ENCODE results near the gene ELF1. TPM values are rescaled to one million over a fixed set of nuclear protein-coding genes. Genes with fewer than 3 reads are reported as not detected.

Gene ELF1
- total RNA-seq: 100 to 1,000 TPM; 108 to 123 TPM

DNA sequence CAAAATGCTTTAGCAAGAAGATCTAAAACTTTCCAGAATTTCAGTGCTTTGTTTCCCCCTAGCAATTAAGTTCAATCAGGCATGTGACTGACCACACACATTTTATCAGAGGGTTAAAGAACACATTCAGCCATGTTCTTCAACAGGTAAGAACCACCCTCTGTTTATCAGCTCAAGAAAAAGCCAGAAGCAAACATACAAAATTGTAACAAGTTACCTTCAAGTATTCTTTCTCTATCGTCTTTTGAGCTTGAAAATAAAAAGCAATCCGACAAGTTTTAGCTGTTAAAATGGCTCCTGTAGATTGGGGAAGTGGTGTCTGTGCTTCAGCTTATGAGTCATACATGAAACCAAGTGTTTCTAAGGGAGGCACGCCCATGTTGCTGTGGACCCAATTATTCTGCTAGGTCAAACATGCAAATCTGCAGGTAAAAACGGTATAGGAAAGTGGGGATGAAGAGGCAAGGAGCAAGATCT, at the start of gene ELF1:
ELF1 (minus strand) TSS at position 306 of the 477 bp plus-strand sequence. CDS start 37,262 bp downstream, outside the sequence.
- Histone ChIP-seq H3K4me3 (peak within 1 kb of the TSS; percentile 13 to 20), H3K9me3 (no peaks in the 10 kb centered on the region), H3K27me3 (replicated peaks; ENCODE audit: insufficient read depth) (no peaks in the 10 kb centered on the region), H3K4me1 (replicated peaks) (no peaks in the 10 kb centered on the region), H3K36me3 (no peaks in the 10 kb centered on the region), H3K27ac (peak within 1 kb of the TSS; percentile 81 to 90)
- peak; percentile 77 for DNase-seq (ENCODE audit: low spot score)
- intact Hi-C loops (cut with DNase I): no loop called here
- WGBS: 34% methylated on average over 4 of the region's 4 CpGs
- TF ChIP-seq CTCF (IDR thresholded peaks at IDR 0.05) (no peak), POLR2AphosphoS5 (IDR thresholded peaks at IDR 0.05) (peak; percentile 85), POLR2A (IDR thresholded peaks at IDR 0.05) (peak; percentile 41)

GRCh38 chr13:41065078-41065477, 46.0 kb upstream of the ELF1 start:
- TF ChIP-seq CTCF (IDR thresholded peaks at IDR 0.05) (no peak), POLR2A (IDR thresholded peaks at IDR 0.05) (no peak), POLR2AphosphoS5 (IDR thresholded peaks at IDR 0.05) (peak; percentile 30)
- H3K4me3 ChIP-seq: no peak overlapping the region
- intact Hi-C loops (cut with DNase I): loop anchor here (10.0 kb wide), 1 partner anchor 590 kb away; no protein-coding TSS in a partner anchor
- H3K27me3 ChIP-seq (replicated peaks; ENCODE audit: insufficient read depth): no peaks in the 10 kb centered on the region
- no peak for DNase-seq (ENCODE audit: low spot score)
- peak overlapping the region; percentile 15 to 54 for H3K27ac ChIP-seq
- no peaks in the 10 kb centered on the region for H3K9me3 ChIP-seq
- H3K36me3 ChIP-seq: peaks cover 3 to 10% of the 10 kb centered on the region in 2 donors
- peaks cover 11% of the 10 kb centered on the region for H3K4me1 ChIP-seq (replicated peaks)

GRCh38 chr13:41064493-41064892, 45.4 kb upstream of the ELF1 start:
- H3K9me3 ChIP-seq: no peaks in the 10 kb centered on the region
- TF ChIP-seq POLR2A (IDR thresholded peaks at IDR 0.05): no peak
- peak; percentile 42 for TF ChIP-seq POLR2AphosphoS5 (IDR thresholded peaks at IDR 0.05)
- peaks cover 3 to 10% of the 10 kb centered on the region in 2 donors for H3K36me3 ChIP-seq
- intact Hi-C loops (cut with DNase I): loop anchor here (5.0 to 10.0 kb wide), 3 partner anchors 178 to 590 kb away; partner anchors contain the start of gene NAA16
- 10% methylated on average over 2 of the region's 2 CpGs for WGBS
- H3K4me3 ChIP-seq: no peak overlapping the region
- DNase-seq (ENCODE audit: low spot score): no peak
- peak overlapping the region; percentile 15 to 43 for H3K27ac ChIP-seq
- peaks cover 11% of the 10 kb centered on the region for H3K4me1 ChIP-seq (replicated peaks)
- no peaks in the 10 kb centered on the region for H3K27me3 ChIP-seq (replicated peaks; ENCODE audit: insufficient read depth)

GRCh38 chr13:41061914-41062837, 43.1 kb upstream of the ELF1 start:
- Histone ChIP-seq H3K27ac (peak overlapping the region; percentile 97 to 98), H3K4me3 (peak overlapping the region; percentile 77 to 82), H3K9me3 (no peaks in the 10 kb centered on the region), H3K4me1 (replicated peaks) (peaks cover 11% of the 10 kb centered on the region), H3K27me3 (replicated peaks; ENCODE audit: insufficient read depth) (no peaks in the 10 kb centered on the region), H3K36me3 (peaks cover 0 to 3% of the 10 kb centered on the region in 2 donors)
- WGBS: 2% methylated on average over 24 of the region's 24 CpGs
- intact Hi-C loops (cut with DNase I): loop anchor here (5.0 to 10.0 kb wide), 3 partner anchors 180 to 593 kb away; partner anchors contain the start of gene NAA16
- TF ChIP-seq POLR2A (IDR thresholded peaks at IDR 0.05) (no peak), CTCF (IDR thresholded peaks at IDR 0.05) (no peak), POLR2AphosphoS5 (IDR thresholded peaks at IDR 0.05) (no peak)
- DNase-seq (ENCODE audit: low spot score): no peak
